Left lung (tissue), 10 donors: ENCODE results near the gene C16orf92. TPM values are rescaled to one million over a fixed set of nuclear protein-coding genes. Genes with fewer than 3 reads are reported as not detected.

Experiments
- ATAC-seq: fragments of 200-7000 bp; cut with Tn5 transposase; one replicate; pipeline ENCODE4 v1.9.1; 2020; ENCODE audit warnings: moderate library complexity
- DNase-seq, 4 donors: peaks; one replicate each; pipeline ENCODE4 v3.0.0-alpha.2; 2013 to 2020
- H3K27ac ChIP-seq, 2 donors: fragments of 200-600 bp; sonication (generic) in 1 of 2; one replicate each; pipeline versions ENCODE4 v1.5.0 to v1.8.0; 2020 to 2021
- H3K27me3 ChIP-seq, 2 donors: fragments of 200-600 bp; sonication (generic) in 1 of 2; one replicate each; pipeline versions ENCODE4 v1.5.0 to v1.8.0; 2020 to 2021
- H3K36me3 ChIP-seq, 2 donors: fragments of 200-600 bp; sonication (generic) in 1 of 2; one replicate each; pipeline versions ENCODE4 v1.5.0 to v1.8.0; 2020 to 2021
- H3K4me1 ChIP-seq, 2 donors: fragments of 200-600 bp; one replicate each; pipeline ENCODE4 v1.8.0; 2021
- H3K4me3 ChIP-seq, 2 donors: fragments of 200-600 bp; sonication (generic) in 1 of 2; one replicate each; pipeline versions ENCODE4 v1.5.0 to v1.8.0; 2020 to 2021; ENCODE audit warnings: mild to moderate bottlenecking in 1 of 2
- H3K9me3 ChIP-seq, 2 donors: fragments of 200-600 bp; sonication (generic) in 1 of 2; one replicate each; pipeline versions ENCODE4 v1.5.0 to v1.8.0; 2020 to 2021
- CTCF ChIP-seq, 2 donors: fragments of 200-600 bp; sonication (generic) in 1 of 2; IDR thresholded peaks; one replicate each; pipeline versions ENCODE4 v1.5.0 to v1.8.0; 2021; ENCODE audit warnings: antibody characterized with exemption in 2 of 2
- intact Hi-C, 2 donors: fragments of 100-400 bp; cut with DNase I; formaldehyde crosslinking; loops; one replicate each; pipeline versions ENCODE4 v1.11.2 to v1.14.2; 2022
- polyA plus RNA-seq, 6 donors: library from polyadenylated mRNA; unstranded; fragments of 120-200 nt; gene quantifications; one replicate each; pipeline ENCODE4 v1.2.1, GENCODE V29; 2013; ENCODE audit not compliant: insufficient read length in 6 of 6
- total RNA-seq, 2 donors: library from RNA; stranded (reverse); fragmentation: NEBNext Ultra II Directional; extraction: Animal tissue kit (Norgen Biotek cat#: 25700); gene quantifications; one replicate each; pipeline ENCODE4 v1.2.1, GENCODE V29; 2021
- donor health status: DM: no; HTN: yes; CAD: no.
- donor health status: DM: no; HTN: no; CAD: no.

The C16orf92 gene
- total and polyA plus RNA-seq, 8 donors = not detected

GRCh38 chr16:29975811-29976511, 47.0 kb upstream of the C16orf92 start:
- DNase-seq = peak in 1 of 4 donors; percentile 34
- Histone ChIP-seq H3K4me3 (peak overlapping the region; percentile 81 to 97), H3K9me3 (no peaks in the 10 kb centered on the region), H3K4me1 (peaks cover 29 to 47% of the 10 kb centered on the region in 2 donors), H3K27me3 (no peaks in the 10 kb centered on the region), H3K27ac (peak overlapping the region; percentile 88 to 91), H3K36me3 (peaks cover 0 to 44% of the 10 kb centered on the region in 2 donors)
- ATAC-seq = peak; percentile 1
- no peak for TF ChIP-seq CTCF (IDR thresholded peaks at IDR 0.05)
- intact Hi-C loops = no loop called here

- intact Hi-C loops = no loop called here
- ATAC-seq = no peak
- H3K27me3 ChIP-seq = no peaks in the 10 kb centered on the region
- TF ChIP-seq CTCF (IDR thresholded peaks at IDR 0.05) = no peak
- peak overlapping the region; percentile 9 to 91 for H3K27ac ChIP-seq
- peaks cover 29 to 47% of the 10 kb centered on the region in 2 donors for H3K4me1 ChIP-seq
- DNase-seq = no peak
- H3K36me3 ChIP-seq = peaks cover 0 to 47% of the 10 kb centered on the region in 2 donors
- H3K4me3 ChIP-seq = peak overlapping the region in 1 of 2 donors; percentile 97
- no peaks in the 10 kb centered on the region for H3K9me3 ChIP-seq
Measured at GRCh38 chr16:29977063-29977825, 45.8 kb upstream of the C16orf92 start.

GRCh38 chr16:29978081-29978480, 44.9 kb upstream of the C16orf92 start:
- Histone ChIP-seq H3K4me3 (no peak overlapping the region), H3K27ac (peak overlapping the region in 1 of 2 donors; percentile 91), H3K27me3 (no peaks in the 10 kb centered on the region), H3K36me3 (peaks cover 0 to 56% of the 10 kb centered on the region in 2 donors), H3K4me1 (peaks cover 27 to 45% of the 10 kb centered on the region in 2 donors), H3K9me3 (no peaks in the 10 kb centered on the region)
- no peak for ATAC-seq
- TF ChIP-seq CTCF (IDR thresholded peaks at IDR 0.05) = no peak
- intact Hi-C loops = no loop called here
- peak in 1 of 4 donors; percentile 4 for DNase-seq

- intact Hi-C loops = no loop called here
- Histone ChIP-seq H3K4me1 (peaks cover 27 to 43% of the 10 kb centered on the region in 2 donors), H3K36me3 (peaks cover 5 to 62% of the 10 kb centered on the region in 2 donors), H3K9me3 (no peaks in the 10 kb centered on the region), H3K27ac (peak overlapping the region in 1 of 2 donors; percentile 91), H3K27me3 (no peaks in the 10 kb centered on the region), H3K4me3 (no peak overlapping the region)
- no peak for ATAC-seq
- TF ChIP-seq CTCF (IDR thresholded peaks at IDR 0.05) = no peak
- DNase-seq = no peak
Measured at GRCh38 chr16:29978564-29979270, 44.3 kb upstream of the C16orf92 start.
